HepG2 (cell line): ENCODE results near the gene OR8U1. TPM values are rescaled to one million over a fixed set of nuclear protein-coding genes. Genes with fewer than 3 reads are reported as not detected.

ENCODE experiments used
- ATAC-seq: fragments of 200-7000 bp; cut with Tn5 transposase; 3 replicates; pipeline ENCODE4 v1.9.1; 2020; ENCODE audit warnings: mild to moderate bottlenecking, moderate library complexity
- Bru-seq: library from RNA; stranded (reverse); fragments of 400-500 nt; gene quantifications from one replicate; lab custom pipeline; 2021; lab: Mats Ljungman, UMichigan
- BruChase-seq, 2 experiments: library from RNA; stranded (reverse); fragments of 400-500 nt; gene quantifications; one replicate each; lab custom pipeline; 2021; lab: Mats Ljungman, UMichigan
- BruUV-seq: library from RNA; stranded (reverse); fragments of 400-500 nt; replicated peaks from 2 replicates; lab custom pipeline; 2021; lab: Mats Ljungman, UMichigan
- CTCF ChIA-PET: fragments of 300-600 bp; formaldehyde crosslinking; extraction: SDS; loops from one replicate; lab custom pipeline; 2021; ENCODE audit warnings: low total read pairs, inconsistent platforms, low intra/inter-chr PET ratio; lab: Yijun Ruan, JAX
- POLR2A ChIA-PET: fragments of 350-600 bp; sonication (Branson Sonifier 250); formaldehyde crosslinking; loops from one replicate; lab custom pipeline; 2020; ENCODE audit warnings: antibody characterized with exemption, inconsistent platforms; lab: Yijun Ruan, JAX
- DNase-seq: peaks from one replicate; pipeline ENCODE4 v3.0.0-alpha.2; 2015; ENCODE audit warnings: low spot score
- FAIRE-seq: peaks from 3 replicates; lab custom pipeline; 2011; peaks lifted over from hg19 to GRCh38; lab: Jason Lieb, UNC
- H2AFZ ChIP-seq: one replicate; pipeline ENCODE4 v1.6.1; 2011; ENCODE audit warnings: low read length, inconsistent platforms
- H3K27ac ChIP-seq: fragments of 300-600 bp; 3 replicates; pipeline ENCODE4 v1.8.0; 2011; ENCODE audit warnings: mixed run types, mild to moderate bottlenecking, mixed read lengths, low read length, inconsistent platforms; ENCODE audit not compliant: insufficient read depth; ENCODE audit errors: extremely low read length
- H3K27me3 ChIP-seq, 2 experiments: fragments of 200-600 bp in 1 of 2; 2 replicates in 1 of 2; 3 replicates in 1 of 2; pipeline versions ENCODE4 v1.6.0 to v1.8.0; 2011; ENCODE audit warnings: low read length in 2 of 2, mild to moderate bottlenecking in 2 of 2, moderate library complexity in 2 of 2, inconsistent platforms in 1 of 2; ENCODE audit not compliant: insufficient read depth in 2 of 2, control insufficient read depth in 1 of 2
- H3K36me3 ChIP-seq, 2 experiments: fragments of 200-600 bp in 1 of 2; replicated peaks in 1 of 2; 2 replicates in 1 of 2; 3 replicates in 1 of 2; pipeline versions ENCODE4 v1.5.1 to v1.8.0; 2011; ENCODE audit warnings: low read length in 2 of 2, inconsistent platforms in 1 of 2; ENCODE audit not compliant: insufficient read depth in 2 of 2, control insufficient read depth in 1 of 2
- H3K4me1 ChIP-seq: 2 replicates; pipeline ENCODE4 v1.5.1; 2012; ENCODE audit warnings: low read length, inconsistent platforms; ENCODE audit not compliant: insufficient read depth
- H3K4me2 ChIP-seq: 2 replicates; pipeline ENCODE4 v1.6.0; 2011; ENCODE audit warnings: low read depth, low read length, inconsistent platforms
- H3K4me3 ChIP-seq, 3 experiments: fragments of 200-600 bp in 1 of 3; sonication (generic), shearing (Covaris generic) in 1 of 3; replicated peaks in 1 of 3; 2 replicates each; pipeline ENCODE4 v1.5.1; 2011 to 2016; ENCODE audit warnings: low read length in 3 of 3, inconsistent platforms in 2 of 3, low read depth in 2 of 3, mild to moderate bottlenecking in 2 of 3, control low read depth in 1 of 3, mixed read lengths in 1 of 3; ENCODE audit not compliant: insufficient read depth in 1 of 3
- H3K79me2 ChIP-seq: one replicate; pipeline ENCODE4 v1.6.1; 2011; ENCODE audit warnings: low read length, inconsistent platforms; ENCODE audit not compliant: insufficient read depth
- H3K9ac ChIP-seq: 2 replicates; pipeline ENCODE4 v1.6.0; 2011; ENCODE audit warnings: mild to moderate bottlenecking, low read depth, low read length, inconsistent platforms; ENCODE audit not compliant: insufficient read depth
- H3K9me3 ChIP-seq: 2 replicates; pipeline ENCODE4 v1.5.1; 2012; ENCODE audit warnings: mild to moderate bottlenecking, low read length
- H4K20me1 ChIP-seq: 2 replicates; pipeline ENCODE4 v1.6.0; 2011; ENCODE audit warnings: inconsistent platforms, mild to moderate bottlenecking, low read length, moderate library complexity; ENCODE audit not compliant: insufficient read depth
- FOXK1 ChIP-seq: sonication (generic); formaldehyde crosslinking; IDR thresholded peaks from 2 replicates; pipeline ENCODE4 v1.4.0; 2020; ENCODE audit warnings: low read depth, missing genetic modification reagents, borderline replicate concordance
- HNRNPL ChIP-seq: fragments of 200-400 bp; formaldehyde crosslinking; IDR thresholded peaks from 2 replicates; pipeline ENCODE4 v1.6.1; 2017; ENCODE audit warnings: mild to moderate bottlenecking, low read depth, low read length
- MAZ ChIP-seq, 2 experiments: sonication (generic) in 1 of 2; formaldehyde crosslinking in 1 of 2; IDR thresholded peaks; 2 replicates each; pipeline versions ENCODE4 v1.5.0 to v1.6.1; 2012 to 2020; ENCODE audit warnings: low read depth in 2 of 2, mild to moderate bottlenecking in 2 of 2, borderline replicate concordance in 1 of 2, improper control_type of control experiment in 1 of 2, low read length in 1 of 2, missing genetic modification reagents in 1 of 2, moderate library complexity in 1 of 2
- NKX3-1 ChIP-seq: sonication (generic); formaldehyde crosslinking; IDR thresholded peaks from 2 replicates; pipeline ENCODE4 v1.5.0; 2020; ENCODE audit warnings: missing genetic modification reagents
- PITX1 ChIP-seq: sonication (generic); formaldehyde crosslinking; IDR thresholded peaks from 2 replicates; pipeline ENCODE4 v1.5.1; 2020; ENCODE audit warnings: mild to moderate bottlenecking, missing genetic modification reagents
- WIZ ChIP-seq: sonication (generic); formaldehyde crosslinking; IDR thresholded peaks from 2 replicates; pipeline ENCODE4 v1.5.1; 2020; ENCODE audit warnings: mild to moderate bottlenecking, missing genetic modification reagents
- ZBTB3 ChIP-seq: sonication (generic); formaldehyde crosslinking; IDR thresholded peaks from 2 replicates; pipeline ENCODE4 v1.4.0; 2020; ENCODE audit warnings: low read depth, mild to moderate bottlenecking, moderate library complexity, missing genetic modification reagents, borderline replicate concordance
- ZNF629 ChIP-seq: sonication (generic); formaldehyde crosslinking; conservative IDR thresholded peaks from 2 replicates; pipeline ENCODE4 v1.5.0; 2020; ENCODE audit warnings: missing genetic modification reagents
- WGBS: methylation state at CpG from one replicate; pipeline ENCODE4 v1.1.6; 2017; ENCODE audit warnings: low lambda C conversion rate; 5-methylcytosine and 5-hydroxymethylcytosine counted together
- in situ Hi-C: cut with HindIII; loops from 2 replicates; pipeline ENCODE4 v1.10.0; 2017; ENCODE audit warnings: low pct_unique_long_range_greater_than_20kb; ENCODE audit not compliant: extremely low pct_ligation_motif_present
- intact Hi-C: fragments of 100-400 bp; cut with micrococcal nuclease; formaldehyde crosslinking; loops from one replicate; pipeline ENCODE4 v1.10.0; 2022; ENCODE audit not compliant: unreplicated experiment
- long read RNA-seq, 2 experiments: library from RNA in 1 of 2; library from polyadenylated mRNA in 1 of 2; stranded (forward) in 1 of 2; unstranded in 1 of 2; transcript quantifications; one replicate each; pipeline ENCODE4 v2.0.0, GENCODE V29; 2019 to 2022
- polyA minus RNA-seq, 3 experiments: library from RNA; depleted of rRNA, polyadenylated mRNA; stranded (reverse); fragments of >200 nt; gene quantifications; 2 replicates each; pipeline ENCODE4 v1.2.3, GENCODE V29; 2011; ENCODE audit warnings: low replicate concordance in 1 of 3
- polyA plus RNA-seq, 8 experiments: library from polyadenylated mRNA; depleted of rRNA in 3 of 8; stranded (reverse) in 7 of 8; unstranded in 1 of 8; fragments of >200 nt; fragmentation: Illumina TruSeq in 4 of 8; extraction: Trizol in 4 of 8; gene quantifications; 2 replicates each; pipeline versions ENCODE4 v1.2.1 to v1.2.3, GENCODE V29; 2011 to 2016; ENCODE audit warnings: low read depth in 4 of 8, missing spikeins in 1 of 8, mixed read lengths in 1 of 8; ENCODE audit not compliant: insufficient read depth in 1 of 8
- total RNA-seq, 5 experiments: library from RNA; depleted of rRNA; stranded (reverse); fragments of >200 nt; fragmentation: Illumina TruSeq; extraction: Trizol; gene quantifications; 2 replicates each; pipeline ENCODE4 v1.2.3, GENCODE V29; 2016; ENCODE audit warnings: low read depth in 1 of 5
- TF ChIP-seq, protein P1 (sequence below): sonication (generic); formaldehyde crosslinking; IDR thresholded peaks from 2 replicates; pipeline ENCODE4 v1.4.0; 2020; ENCODE audit warnings: missing genetic modification reagents, borderline replicate concordance
- TF ChIP-seq, protein P2 (sequence below): IDR thresholded peaks from 2 replicates; pipeline ENCODE4 v1.6.1; 2018; ENCODE audit warnings: missing genetic modification reagents
- TF ChIP-seq, protein P3 (sequence below): sonication (generic); formaldehyde crosslinking; IDR thresholded peaks from 2 replicates; pipeline ENCODE4 v1.5.0; 2020; ENCODE audit warnings: missing genetic modification reagents
- TF ChIP-seq, protein P4 (sequence below): sonication (generic); IDR thresholded peaks from 2 replicates; pipeline ENCODE4 v1.6.1; 2016; ENCODE audit warnings: low read depth, borderline replicate concordance

The OR8U1 gene
- total RNA-seq (2016; rRNA removed; fragmentation: Illumina TruSeq; extraction: Trizol) (not detected in 2 replicates), polyA plus RNA-seq (2011; rRNA removed) (not detected in 2 replicates), polyA minus RNA-seq (2011; rRNA and poly(A)+ RNA removed; ENCODE audit: low replicate concordance) (not detected in 2 replicates), Bru-seq, nascent RNA (not detected), BruChase-seq, experiment 1, labeled RNA remaining after a 6-hour chase (not detected), BruChase-seq, experiment 2, labeled RNA remaining after a 2-hour chase (not detected)
- total RNA-seq (2016; cell fraction: cytosol; rRNA removed; fragmentation: Illumina TruSeq; extraction: Trizol; ENCODE audit: low read depth) = not detected in 2 replicates
- not detected in 2 replicates for total RNA-seq (2016; cell fraction: insoluble cytoplasmic fraction; rRNA removed; fragmentation: Illumina TruSeq; extraction: Trizol)
- not detected in 2 replicates for total RNA-seq (2016; cell fraction: membrane; rRNA removed; fragmentation: Illumina TruSeq; extraction: Trizol)
- not detected in 2 replicates for total RNA-seq (2016; cell fraction: nucleus; rRNA removed; fragmentation: Illumina TruSeq; extraction: Trizol)
- not detected in 2 replicates for polyA plus RNA-seq (2011; cell fraction: cytosol; rRNA removed)
- polyA plus RNA-seq (2011; cell fraction: nucleus; rRNA removed) = not detected in 2 replicates
- not detected in 2 replicates for polyA plus RNA-seq (2012)
- not detected in 2 replicates for polyA plus RNA-seq (2016; cell fraction: cytosol; fragmentation: Illumina TruSeq; extraction: Trizol; ENCODE audit: low read depth)
- polyA plus RNA-seq (2016; cell fraction: insoluble cytoplasmic fraction; fragmentation: Illumina TruSeq; extraction: Trizol; ENCODE audit: low read depth) = not detected in 2 replicates
- polyA plus RNA-seq (2016; cell fraction: membrane; fragmentation: Illumina TruSeq; extraction: Trizol; ENCODE audit: low read depth) = not detected in 2 replicates
- not detected in 2 replicates for polyA plus RNA-seq (2016; cell fraction: nucleus; fragmentation: Illumina TruSeq; extraction: Trizol; ENCODE audit: insufficient read depth, low read depth)
- polyA minus RNA-seq (2011; cell fraction: cytosol; rRNA and poly(A)+ RNA removed) = not detected in 2 replicates
- polyA minus RNA-seq (2011; cell fraction: nucleus; rRNA and poly(A)+ RNA removed) = not detected in 2 replicates
- long read RNA-seq, experiment 1 = 0 reads
- long read RNA-seq, experiment 2 = 0 reads

DNA sequence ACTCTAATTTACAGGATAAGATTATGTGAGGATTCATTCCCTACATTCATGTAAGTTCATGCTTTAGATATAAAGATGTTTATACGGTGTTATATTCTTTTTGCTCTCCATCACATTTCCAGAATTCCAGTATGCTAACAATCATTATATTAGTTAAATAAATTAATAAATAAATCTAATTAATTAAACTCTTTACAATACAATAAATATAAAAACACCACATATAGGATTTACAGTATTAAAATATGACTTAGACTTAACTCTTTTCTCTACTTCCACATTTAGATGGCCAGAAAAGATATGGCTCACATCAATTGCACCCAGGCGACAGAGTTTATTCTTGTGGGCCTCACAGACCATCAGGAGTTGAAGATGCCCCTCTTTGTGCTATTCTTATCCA, at the start of gene OR8U1:
TSS of gene OR8U1 (plus strand) at position 301 of the 400 bp plus-strand sequence. CDS start at position 301, 0 bp downstream.
- Histone ChIP-seq H3K9me3 (peaks cover 9% of the 10 kb centered on the region), H3K4me1 (no peaks in the 10 kb centered on the region), H3K36me3 (no peaks in the 10 kb centered on the region), H3K27ac (no peak within 1 kb of the TSS), H2AFZ (no peak within 1 kb of the TSS), H3K27me3 (no peaks in the 10 kb centered on the region), H3K4me3 (no peak within 1 kb of the TSS), H4K20me1 (no peaks in the 10 kb centered on the region), H3K9ac (no peak within 1 kb of the TSS), H3K79me2 (no peaks in the 10 kb centered on the region), H3K4me2 (no peak within 1 kb of the TSS)
- WGBS = 5% methylated on average over 2 of the region's 2 CpGs
- intact Hi-C loops (no loop called here), in situ Hi-C loops (no loop called here)
- FAIRE-seq (no peak), DNase-seq (no peak), ATAC-seq (no peak)
- ChIA-PET CTCF (no interaction called here), POLR2A (no interaction called here)
- BruUV-seq = no TSS peak
- TF ChIP-seq FOXK1 (CRISPR knock-in tag) (no peak), PITX1 (CRISPR knock-in tag) (no peak), HNRNPL (no peak), MAZ (IDR thresholded peaks at IDR 0.05; ENCODE audit: borderline replicate concordance, low read depth, low read length) (no peak), MAZ (CRISPR knock-in tag; IDR thresholded peaks at IDR 0.05; ENCODE audit: low read depth) (no peak), ZBTB3 (no peak), ZNF629 (CRISPR knock-in tag) (no peak), NKX3-1 (CRISPR knock-in tag) (no peak), WIZ (CRISPR knock-in tag) (no peak)
- TF ChIP-seq, protein P1, sequence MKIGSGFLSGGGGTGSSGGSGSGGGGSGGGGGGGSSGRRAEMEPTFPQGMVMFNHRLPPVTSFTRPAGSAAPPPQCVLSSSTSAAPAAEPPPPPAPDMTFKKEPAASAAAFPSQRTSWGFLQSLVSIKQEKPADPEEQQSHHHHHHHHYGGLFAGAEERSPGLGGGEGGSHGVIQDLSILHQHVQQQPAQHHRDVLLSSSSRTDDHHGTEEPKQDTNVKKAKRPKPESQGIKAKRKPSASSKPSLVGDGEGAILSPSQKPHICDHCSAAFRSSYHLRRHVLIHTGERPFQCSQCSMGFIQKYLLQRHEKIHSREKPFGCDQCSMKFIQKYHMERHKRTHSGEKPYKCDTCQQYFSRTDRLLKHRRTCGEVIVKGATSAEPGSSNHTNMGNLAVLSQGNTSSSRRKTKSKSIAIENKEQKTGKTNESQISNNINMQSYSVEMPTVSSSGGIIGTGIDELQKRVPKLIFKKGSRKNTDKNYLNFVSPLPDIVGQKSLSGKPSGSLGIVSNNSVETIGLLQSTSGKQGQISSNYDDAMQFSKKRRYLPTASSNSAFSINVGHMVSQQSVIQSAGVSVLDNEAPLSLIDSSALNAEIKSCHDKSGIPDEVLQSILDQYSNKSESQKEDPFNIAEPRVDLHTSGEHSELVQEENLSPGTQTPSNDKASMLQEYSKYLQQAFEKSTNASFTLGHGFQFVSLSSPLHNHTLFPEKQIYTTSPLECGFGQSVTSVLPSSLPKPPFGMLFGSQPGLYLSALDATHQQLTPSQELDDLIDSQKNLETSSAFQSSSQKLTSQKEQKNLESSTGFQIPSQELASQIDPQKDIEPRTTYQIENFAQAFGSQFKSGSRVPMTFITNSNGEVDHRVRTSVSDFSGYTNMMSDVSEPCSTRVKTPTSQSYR (CRISPR knock-in tag) = no peak
- TF ChIP-seq, protein P2, sequence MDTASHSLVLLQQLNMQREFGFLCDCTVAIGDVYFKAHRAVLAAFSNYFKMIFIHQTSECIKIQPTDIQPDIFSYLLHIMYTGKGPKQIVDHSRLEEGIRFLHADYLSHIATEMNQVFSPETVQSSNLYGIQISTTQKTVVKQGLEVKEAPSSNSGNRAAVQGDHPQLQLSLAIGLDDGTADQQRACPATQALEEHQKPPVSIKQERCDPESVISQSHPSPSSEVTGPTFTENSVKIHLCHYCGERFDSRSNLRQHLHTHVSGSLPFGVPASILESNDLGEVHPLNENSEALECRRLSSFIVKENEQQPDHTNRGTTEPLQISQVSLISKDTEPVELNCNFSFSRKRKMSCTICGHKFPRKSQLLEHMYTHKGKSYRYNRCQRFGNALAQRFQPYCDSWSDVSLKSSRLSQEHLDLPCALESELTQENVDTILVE (CRISPR knock-in tag) = no peak
- TF ChIP-seq, protein P3, sequence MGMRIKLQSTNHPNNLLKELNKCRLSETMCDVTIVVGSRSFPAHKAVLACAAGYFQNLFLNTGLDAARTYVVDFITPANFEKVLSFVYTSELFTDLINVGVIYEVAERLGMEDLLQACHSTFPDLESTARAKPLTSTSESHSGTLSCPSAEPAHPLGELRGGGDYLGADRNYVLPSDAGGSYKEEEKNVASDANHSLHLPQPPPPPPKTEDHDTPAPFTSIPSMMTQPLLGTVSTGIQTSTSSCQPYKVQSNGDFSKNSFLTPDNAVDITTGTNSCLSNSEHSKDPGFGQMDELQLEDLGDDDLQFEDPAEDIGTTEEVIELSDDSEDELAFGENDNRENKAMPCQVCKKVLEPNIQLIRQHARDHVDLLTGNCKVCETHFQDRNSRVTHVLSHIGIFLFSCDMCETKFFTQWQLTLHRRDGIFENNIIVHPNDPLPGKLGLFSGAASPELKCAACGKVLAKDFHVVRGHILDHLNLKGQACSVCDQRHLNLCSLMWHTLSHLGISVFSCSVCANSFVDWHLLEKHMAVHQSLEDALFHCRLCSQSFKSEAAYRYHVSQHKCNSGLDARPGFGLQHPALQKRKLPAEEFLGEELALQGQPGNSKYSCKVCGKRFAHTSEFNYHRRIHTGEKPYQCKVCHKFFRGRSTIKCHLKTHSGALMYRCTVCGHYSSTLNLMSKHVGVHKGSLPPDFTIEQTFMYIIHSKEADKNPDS (CRISPR knock-in tag) = no peak
- TF ChIP-seq, protein P4, sequence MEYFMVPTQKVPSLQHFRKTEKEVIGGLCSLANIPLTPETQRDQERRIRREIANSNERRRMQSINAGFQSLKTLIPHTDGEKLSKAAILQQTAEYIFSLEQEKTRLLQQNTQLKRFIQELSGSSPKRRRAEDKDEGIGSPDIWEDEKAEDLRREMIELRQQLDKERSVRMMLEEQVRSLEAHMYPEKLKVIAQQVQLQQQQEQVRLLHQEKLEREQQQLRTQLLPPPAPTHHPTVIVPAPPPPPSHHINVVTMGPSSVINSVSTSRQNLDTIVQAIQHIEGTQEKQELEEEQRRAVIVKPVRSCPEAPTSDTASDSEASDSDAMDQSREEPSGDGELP = no peak
